GM23338 (cell line): ENCODE results near the gene METTL21C. TPM values are rescaled to one million over a fixed set of nuclear protein-coding genes. Genes with fewer than 3 reads are reported as not detected.

Experiments used
- ATAC-seq: fragments of 200-7000 bp; cut with Tn5 transposase; 3 replicates; pipeline ENCODE4 v1.9.1; 2020
- DNase-seq: peaks from one replicate; pipeline ENCODE4 v3.0.0-alpha.2; 2015; ENCODE audit warnings: low spot score
- H2AFZ ChIP-seq: fragments of 200-600 bp; sonication (generic); 2 replicates; pipeline ENCODE4 v1.8.0; 2016; ENCODE audit warnings: antibody characterized with exemption, mild to moderate bottlenecking, moderate library complexity
- H3F3A ChIP-seq: fragments of 200-600 bp; sonication (generic); replicated peaks from 2 replicates; pipeline ENCODE4 v1.8.0; 2017; ENCODE audit warnings: antibody characterized with exemption, mixed run types, low read depth
- H3K27ac ChIP-seq: fragments of 200-600 bp; sonication (generic); 2 replicates; pipeline ENCODE4 v1.6.1; 2016; ENCODE audit warnings: low read depth
- H3K27me3 ChIP-seq: fragments of 200-600 bp; sonication (generic); 2 replicates; pipeline ENCODE4 v1.8.0; 2016; ENCODE audit warnings: mild to moderate bottlenecking, mixed run types, moderate library complexity; ENCODE audit not compliant: insufficient read depth
- H3K36me3 ChIP-seq: fragments of 200-600 bp; sonication (generic); 2 replicates; pipeline ENCODE4 v1.8.0; 2016; ENCODE audit warnings: mild to moderate bottlenecking; ENCODE audit not compliant: insufficient read depth
- H3K4me1 ChIP-seq: fragments of 200-600 bp; sonication (generic); 2 replicates; pipeline ENCODE4 v1.8.0; 2016; ENCODE audit warnings: mild to moderate bottlenecking, moderate library complexity; ENCODE audit not compliant: insufficient read depth
- H3K4me2 ChIP-seq: fragments of 200-600 bp; sonication (generic); 2 replicates; pipeline ENCODE4 v1.7.1; 2017; ENCODE audit warnings: mixed run types
- H3K4me3 ChIP-seq: fragments of 200-600 bp; sonication (generic); 2 replicates; pipeline ENCODE4 v1.6.1; 2016; ENCODE audit warnings: mixed run types
- H3K79me2 ChIP-seq: fragments of 200-600 bp; sonication (generic); replicated peaks from 2 replicates; pipeline ENCODE4 v1.8.0; 2017; ENCODE audit warnings: mild to moderate bottlenecking; ENCODE audit not compliant: insufficient read depth
- H3K9me2 ChIP-seq: fragments of 200-600 bp; sonication (generic); 2 replicates; pipeline ENCODE4 v1.8.0; 2017; ENCODE audit not compliant: insufficient read depth
- H4K20me1 ChIP-seq: fragments of 200-600 bp; sonication (generic); replicated peaks from 2 replicates; pipeline ENCODE4 v1.8.0; 2017; ENCODE audit warnings: mild to moderate bottlenecking; ENCODE audit not compliant: insufficient read depth
- H3K27ac Mint-ChIP-seq: 2 replicates; pipeline ENCODE4 v1.8.0; 2020; ENCODE audit warnings: inconsistent platforms, mild to moderate bottlenecking, moderate library complexity, mixed read lengths
- H3K27me3 Mint-ChIP-seq: 3 replicates; pipeline ENCODE4 v1.8.0; 2022; ENCODE audit warnings: low read depth, mild to moderate bottlenecking, moderate library complexity, mixed read lengths, inconsistent platforms; ENCODE audit not compliant: insufficient read depth, poor library complexity
- H3K36me3 Mint-ChIP-seq: 3 replicates; pipeline ENCODE4 v1.8.0; 2021; ENCODE audit warnings: low read depth, mild to moderate bottlenecking, inconsistent platforms, moderate library complexity, mixed read lengths
- H3K4me1 Mint-ChIP-seq: 3 replicates; pipeline ENCODE4 v1.8.0; 2020; ENCODE audit warnings: mild to moderate bottlenecking, inconsistent platforms, mixed read lengths
- H3K4me3 Mint-ChIP-seq: 3 replicates; pipeline ENCODE4 v1.8.0; 2021; ENCODE audit warnings: moderate library complexity, mild to moderate bottlenecking, inconsistent platforms, mixed read lengths
- H3K9me3 Mint-ChIP-seq: 3 replicates; pipeline ENCODE4 v1.8.0; 2020; ENCODE audit warnings: moderate library complexity, mild to moderate bottlenecking, inconsistent platforms, mixed read lengths
- CREB1 ChIP-seq: fragments of 250-450 bp; sonication (Bioruptor Pico); IDR thresholded peaks from 2 replicates; pipeline ENCODE4 v1.5.0; 2020; ENCODE audit warnings: low read depth, mild to moderate bottlenecking, moderate library complexity
- ETS1 ChIP-seq: IDR thresholded peaks from 2 replicates; pipeline ENCODE4 v1.6.1; 2016; ENCODE audit warnings: antibody characterized with exemption
- EZH2 ChIP-seq: fragments of 200-600 bp; sonication (generic); IDR thresholded peaks from one replicate; pipeline ENCODE4 v1.8.0; 2017; ENCODE audit warnings: antibody characterized with exemption, mild to moderate bottlenecking, low read depth; ENCODE audit not compliant: unreplicated experiment
- EZH2phosphoT487 ChIP-seq: fragments of 200-600 bp; sonication (generic); IDR thresholded peaks from one replicate; pipeline ENCODE4 v1.8.1; 2018; ENCODE audit warnings: antibody characterized with exemption; ENCODE audit not compliant: unreplicated experiment
- JUNB ChIP-seq: IDR thresholded peaks from one replicate; pipeline ENCODE4 v1.6.1; 2016; ENCODE audit warnings: antibody characterized with exemption; ENCODE audit not compliant: unreplicated experiment
- NANOG ChIP-seq: IDR thresholded peaks from 2 replicates; pipeline ENCODE4 v1.6.1; 2016; ENCODE audit warnings: antibody characterized with exemption, borderline replicate concordance
- POLR2AphosphoS5 ChIP-seq: IDR thresholded peaks from 2 replicates; pipeline ENCODE4 v1.6.1; 2016; ENCODE audit warnings: antibody characterized with exemption, low read depth
- STAT1 ChIP-seq: IDR thresholded peaks from one replicate; pipeline ENCODE4 v1.6.1; 2016; ENCODE audit warnings: antibody characterized with exemption; ENCODE audit not compliant: unreplicated experiment
- ZNF114 ChIP-seq: fragments of 250-450 bp; sonication (Bioruptor Pico); IDR thresholded peaks from 2 replicates; pipeline ENCODE4 v1.5.0; 2020; ENCODE audit warnings: mild to moderate bottlenecking, moderate library complexity
- ZNF331 ChIP-seq: fragments of 250-450 bp; sonication (Bioruptor Pico); IDR thresholded peaks from 2 replicates; pipeline ENCODE4 v1.5.0; 2020; ENCODE audit warnings: low read depth, mild to moderate bottlenecking, moderate library complexity
- polyA plus RNA-seq: library from polyadenylated mRNA; unstranded; fragments of >200 nt; fragmentation: Nextera tagmentation; extraction: Ambion mirVana; gene quantifications from 2 replicates; pipeline ENCODE4 v1.2.1, GENCODE V29; 2016
- total RNA-seq: library from RNA; depleted of rRNA; stranded (reverse); fragments of >200 nt; shearing (Covaris generic); gene quantifications from 2 replicates; pipeline ENCODE4 v1.2.3, GENCODE V29; 2014
- TF ChIP-seq, protein P1 (sequence below): fragments of 250-450 bp; sonication (Bioruptor Pico); IDR thresholded peaks from 2 replicates; pipeline ENCODE4 v1.5.0; 2020; ENCODE audit warnings: mild to moderate bottlenecking, moderate library complexity
- TF ChIP-seq, protein P2 (sequence below), 2 experiments: fragments of 200-600 bp in 1 of 2; sonication (generic) in 1 of 2; conservative IDR thresholded peaks; 2 replicates each; pipeline versions ENCODE4 v1.5.1 to v1.6.1; 2016 to 2017; ENCODE audit warnings: antibody characterized with exemption in 2 of 2, low read depth in 2 of 2, mild to moderate bottlenecking in 2 of 2, moderate library complexity in 1 of 2
- TF ChIP-seq, protein P3 (sequence below): IDR thresholded peaks from one replicate; pipeline ENCODE4 v1.6.1; 2018; ENCODE audit warnings: antibody characterized with exemption; ENCODE audit not compliant: unreplicated experiment

Gene METTL21C
- total and polyA plus RNA-seq, 2 experiments from 2014 or later: not detected

- TF ChIP-seq, protein P1, sequence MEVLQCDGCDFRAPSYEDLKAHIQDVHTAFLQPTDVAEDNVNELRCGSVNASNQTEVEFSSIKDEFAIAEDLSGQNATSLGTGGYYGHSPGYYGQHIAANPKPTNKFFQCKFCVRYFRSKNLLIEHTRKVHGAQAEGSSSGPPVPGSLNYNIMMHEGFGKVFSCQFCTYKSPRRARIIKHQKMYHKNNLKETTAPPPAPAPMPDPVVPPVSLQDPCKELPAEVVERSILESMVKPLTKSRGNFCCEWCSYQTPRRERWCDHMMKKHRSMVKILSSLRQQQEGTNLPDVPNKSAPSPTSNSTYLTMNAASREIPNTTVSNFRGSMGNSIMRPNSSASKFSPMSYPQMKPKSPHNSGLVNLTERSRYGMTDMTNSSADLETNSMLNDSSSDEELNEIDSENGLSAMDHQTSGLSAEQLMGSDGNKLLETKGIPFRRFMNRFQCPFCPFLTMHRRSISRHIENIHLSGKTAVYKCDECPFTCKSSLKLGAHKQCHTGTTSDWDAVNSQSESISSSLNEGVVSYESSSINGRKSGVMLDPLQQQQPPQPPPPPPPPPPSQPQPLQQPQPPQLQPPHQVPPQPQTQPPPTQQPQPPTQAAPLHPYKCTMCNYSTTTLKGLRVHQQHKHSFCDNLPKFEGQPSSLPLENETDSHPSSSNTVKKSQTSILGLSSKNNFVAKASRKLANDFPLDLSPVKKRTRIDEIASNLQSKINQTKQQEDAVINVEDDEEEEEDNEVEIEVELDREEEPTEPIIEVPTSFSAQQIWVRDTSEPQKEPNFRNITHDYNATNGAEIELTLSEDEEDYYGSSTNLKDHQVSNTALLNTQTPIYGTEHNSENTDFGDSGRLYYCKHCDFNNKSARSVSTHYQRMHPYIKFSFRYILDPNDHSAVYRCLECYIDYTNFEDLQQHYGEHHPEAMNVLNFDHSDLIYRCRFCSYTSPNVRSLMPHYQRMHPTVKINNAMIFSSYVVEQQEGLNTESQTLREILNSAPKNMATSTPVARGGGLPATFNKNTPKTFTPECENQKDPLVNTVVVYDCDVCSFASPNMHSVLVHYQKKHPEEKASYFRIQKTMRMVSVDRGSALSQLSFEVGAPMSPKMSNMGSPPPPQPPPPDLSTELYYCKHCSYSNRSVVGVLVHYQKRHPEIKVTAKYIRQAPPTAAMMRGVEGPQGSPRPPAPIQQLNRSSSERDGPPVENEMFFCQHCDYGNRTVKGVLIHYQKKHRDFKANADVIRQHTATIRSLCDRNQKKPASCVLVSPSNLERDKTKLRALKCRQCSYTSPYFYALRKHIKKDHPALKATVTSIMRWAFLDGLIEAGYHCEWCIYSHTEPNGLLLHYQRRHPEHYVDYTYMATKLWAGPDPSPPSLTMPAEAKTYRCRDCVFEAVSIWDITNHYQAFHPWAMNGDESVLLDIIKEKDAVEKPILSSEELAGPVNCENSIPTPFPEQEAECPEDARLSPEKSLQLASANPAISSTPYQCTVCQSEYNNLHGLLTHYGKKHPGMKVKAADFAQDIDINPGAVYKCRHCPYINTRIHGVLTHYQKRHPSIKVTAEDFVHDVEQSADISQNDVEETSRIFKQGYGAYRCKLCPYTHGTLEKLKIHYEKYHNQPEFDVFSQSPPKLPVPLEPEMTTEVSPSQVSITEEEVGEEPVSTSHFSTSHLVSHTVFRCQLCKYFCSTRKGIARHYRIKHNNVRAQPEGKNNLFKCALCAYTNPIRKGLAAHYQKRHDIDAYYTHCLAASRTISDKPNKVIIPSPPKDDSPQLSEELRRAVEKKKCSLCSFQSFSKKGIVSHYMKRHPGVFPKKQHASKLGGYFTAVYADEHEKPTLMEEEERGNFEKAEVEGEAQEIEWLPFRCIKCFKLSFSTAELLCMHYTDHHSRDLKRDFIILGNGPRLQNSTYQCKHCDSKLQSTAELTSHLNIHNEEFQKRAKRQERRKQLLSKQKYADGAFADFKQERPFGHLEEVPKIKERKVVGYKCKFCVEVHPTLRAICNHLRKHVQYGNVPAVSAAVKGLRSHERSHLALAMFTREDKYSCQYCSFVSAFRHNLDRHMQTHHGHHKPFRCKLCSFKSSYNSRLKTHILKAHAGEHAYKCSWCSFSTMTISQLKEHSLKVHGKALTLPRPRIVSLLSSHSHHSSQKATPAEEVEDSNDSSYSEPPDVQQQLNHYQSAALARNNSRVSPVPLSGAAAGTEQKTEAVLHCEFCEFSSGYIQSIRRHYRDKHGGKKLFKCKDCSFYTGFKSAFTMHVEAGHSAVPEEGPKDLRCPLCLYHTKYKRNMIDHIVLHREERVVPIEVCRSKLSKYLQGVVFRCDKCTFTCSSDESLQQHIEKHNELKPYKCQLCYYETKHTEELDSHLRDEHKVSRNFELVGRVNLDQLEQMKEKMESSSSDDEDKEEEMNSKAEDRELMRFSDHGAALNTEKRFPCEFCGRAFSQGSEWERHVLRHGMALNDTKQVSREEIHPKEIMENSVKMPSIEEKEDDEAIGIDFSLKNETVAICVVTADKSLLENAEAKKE (CRISPR knock-in tag): no peak
These were observed 47.7 kb upstream of the METTL21C start (continued) for GRCh38 chr13:102742506-102742905.

GRCh38 chr13:102742101-102742500 lies 47.3 kb upstream of the METTL21C start:
- Histone ChIP-seq H3K27ac (no peak overlapping the region), H4K20me1 (no peaks in the 10 kb centered on the region), H3K9me2 (no peaks in the 10 kb centered on the region), H3K4me2 (no peak overlapping the region), H3K4me1 (no peaks in the 10 kb centered on the region), H3K79me2 (no peaks in the 10 kb centered on the region), H2AFZ (no peak overlapping the region), H3K27me3 (no peaks in the 10 kb centered on the region), H3F3A (no peaks in the 10 kb centered on the region), H3K36me3 (no peaks in the 10 kb centered on the region), H3K4me3 (no peak overlapping the region)
- Mint-ChIP-seq H3K36me3 (no peaks in the 10 kb centered on the region), H3K4me1 (no peaks in the 10 kb centered on the region), H3K4me3 (no peak overlapping the region), H3K27me3 (no peaks in the 10 kb centered on the region), H3K27ac (no peak overlapping the region), H3K9me3 (peaks cover 8% of the 10 kb centered on the region; the same call in 1 of the 3 replicates)
- ATAC-seq (no peak), DNase-seq (no peak)
- TF ChIP-seq NANOG: no peak
- no peak for TF ChIP-seq ETS1
- TF ChIP-seq CREB1 (CRISPR knock-in tag): no peak
- TF ChIP-seq ZNF114 (CRISPR knock-in tag): no peak
- no peak for TF ChIP-seq JUNB
- no peak for TF ChIP-seq EZH2phosphoT487
- TF ChIP-seq, protein P2, sequence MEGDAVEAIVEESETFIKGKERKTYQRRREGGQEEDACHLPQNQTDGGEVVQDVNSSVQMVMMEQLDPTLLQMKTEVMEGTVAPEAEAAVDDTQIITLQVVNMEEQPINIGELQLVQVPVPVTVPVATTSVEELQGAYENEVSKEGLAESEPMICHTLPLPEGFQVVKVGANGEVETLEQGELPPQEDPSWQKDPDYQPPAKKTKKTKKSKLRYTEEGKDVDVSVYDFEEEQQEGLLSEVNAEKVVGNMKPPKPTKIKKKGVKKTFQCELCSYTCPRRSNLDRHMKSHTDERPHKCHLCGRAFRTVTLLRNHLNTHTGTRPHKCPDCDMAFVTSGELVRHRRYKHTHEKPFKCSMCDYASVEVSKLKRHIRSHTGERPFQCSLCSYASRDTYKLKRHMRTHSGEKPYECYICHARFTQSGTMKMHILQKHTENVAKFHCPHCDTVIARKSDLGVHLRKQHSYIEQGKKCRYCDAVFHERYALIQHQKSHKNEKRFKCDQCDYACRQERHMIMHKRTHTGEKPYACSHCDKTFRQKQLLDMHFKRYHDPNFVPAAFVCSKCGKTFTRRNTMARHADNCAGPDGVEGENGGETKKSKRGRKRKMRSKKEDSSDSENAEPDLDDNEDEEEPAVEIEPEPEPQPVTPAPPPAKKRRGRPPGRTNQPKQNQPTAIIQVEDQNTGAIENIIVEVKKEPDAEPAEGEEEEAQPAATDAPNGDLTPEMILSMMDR (conservative IDR thresholded peaks at IDR 0.05; ENCODE audit: low read depth in 2 of 2): no peak
- no peak for TF ChIP-seq POLR2AphosphoS5
- TF ChIP-seq STAT1: no peak
- no peak for TF ChIP-seq EZH2
- TF ChIP-seq, protein P3, sequence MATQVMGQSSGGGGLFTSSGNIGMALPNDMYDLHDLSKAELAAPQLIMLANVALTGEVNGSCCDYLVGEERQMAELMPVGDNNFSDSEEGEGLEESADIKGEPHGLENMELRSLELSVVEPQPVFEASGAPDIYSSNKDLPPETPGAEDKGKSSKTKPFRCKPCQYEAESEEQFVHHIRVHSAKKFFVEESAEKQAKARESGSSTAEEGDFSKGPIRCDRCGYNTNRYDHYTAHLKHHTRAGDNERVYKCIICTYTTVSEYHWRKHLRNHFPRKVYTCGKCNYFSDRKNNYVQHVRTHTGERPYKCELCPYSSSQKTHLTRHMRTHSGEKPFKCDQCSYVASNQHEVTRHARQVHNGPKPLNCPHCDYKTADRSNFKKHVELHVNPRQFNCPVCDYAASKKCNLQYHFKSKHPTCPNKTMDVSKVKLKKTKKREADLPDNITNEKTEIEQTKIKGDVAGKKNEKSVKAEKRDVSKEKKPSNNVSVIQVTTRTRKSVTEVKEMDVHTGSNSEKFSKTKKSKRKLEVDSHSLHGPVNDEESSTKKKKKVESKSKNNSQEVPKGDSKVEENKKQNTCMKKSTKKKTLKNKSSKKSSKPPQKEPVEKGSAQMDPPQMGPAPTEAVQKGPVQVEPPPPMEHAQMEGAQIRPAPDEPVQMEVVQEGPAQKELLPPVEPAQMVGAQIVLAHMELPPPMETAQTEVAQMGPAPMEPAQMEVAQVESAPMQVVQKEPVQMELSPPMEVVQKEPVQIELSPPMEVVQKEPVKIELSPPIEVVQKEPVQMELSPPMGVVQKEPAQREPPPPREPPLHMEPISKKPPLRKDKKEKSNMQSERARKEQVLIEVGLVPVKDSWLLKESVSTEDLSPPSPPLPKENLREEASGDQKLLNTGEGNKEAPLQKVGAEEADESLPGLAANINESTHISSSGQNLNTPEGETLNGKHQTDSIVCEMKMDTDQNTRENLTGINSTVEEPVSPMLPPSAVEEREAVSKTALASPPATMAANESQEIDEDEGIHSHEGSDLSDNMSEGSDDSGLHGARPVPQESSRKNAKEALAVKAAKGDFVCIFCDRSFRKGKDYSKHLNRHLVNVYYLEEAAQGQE: no peak
- no peak for TF ChIP-seq ZNF331 (CRISPR knock-in tag)
